ENCODE data around the gene FAM3A. TPM values are rescaled to one million over a fixed set of nuclear protein-coding genes. Genes with fewer than 3 reads are reported as not detected.

FAM3A gene
- total and polyA plus RNA-seq, 9 of the 15 experiments (the other 6 are each of a cell fraction or from before 2014, with no cell fraction given): 0.75 to 70.6 (median 27.0) TPM

DNA sequence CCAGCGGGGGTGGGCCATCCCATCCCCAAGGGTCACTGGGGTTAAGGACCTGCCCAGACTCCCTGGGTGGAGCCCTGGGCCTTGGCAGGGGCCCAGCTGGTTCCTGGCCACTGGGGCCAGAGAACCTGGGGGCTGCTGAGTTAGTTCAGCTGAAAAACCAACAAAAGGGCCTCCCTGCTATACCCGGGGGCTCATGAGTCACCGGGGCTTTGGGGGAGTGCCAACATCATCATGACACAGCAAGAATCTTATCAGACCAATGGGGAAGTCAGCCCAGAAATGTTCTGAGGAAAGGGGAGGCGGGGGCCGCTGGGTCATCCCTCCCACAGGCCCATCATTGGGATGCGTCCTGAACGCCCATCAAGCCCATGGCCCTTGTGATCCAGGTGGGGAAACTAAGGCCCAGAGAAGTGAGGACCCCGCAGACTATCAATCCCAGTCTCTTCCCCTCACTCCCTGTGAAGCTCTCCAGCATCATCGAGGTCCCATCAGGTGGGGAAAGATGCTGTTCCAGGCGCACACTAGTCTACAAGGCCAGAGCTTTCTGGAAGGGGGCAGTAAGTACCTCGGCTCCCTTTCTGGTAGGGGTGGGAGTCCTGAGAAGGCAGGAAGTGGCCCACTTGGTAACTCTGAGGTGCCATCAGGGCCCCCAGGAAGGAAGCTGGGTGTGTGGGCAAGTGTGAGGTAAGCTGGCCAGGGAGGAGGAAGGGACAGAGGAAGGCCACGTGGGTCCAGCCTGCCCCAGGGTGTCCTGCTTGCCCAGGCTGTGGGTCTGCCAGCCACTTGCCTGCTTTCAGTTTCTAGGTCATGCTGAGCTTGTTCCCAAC, 26.1 kb upstream of the FAM3A start (continued):
- TF ChIP-seq CCNT2 (IDR thresholded peaks at IDR 0.05; ENCODE audit: borderline replicate concordance, extremely low read depth, insufficient read length, low read depth, low read length) (peak; percentile 30), SOX6 (IDR thresholded peaks at IDR 0.05) (peak; percentile 65; the same call in 1 of the 2 replicates), ZNF175 (CRISPR knock-in tag; IDR thresholded peaks at IDR 0.05; ENCODE audit: low read depth) (peak; percentile 49; the same call in 1 of the 2 replicates)
- TF ChIP-seq, protein P1, sequence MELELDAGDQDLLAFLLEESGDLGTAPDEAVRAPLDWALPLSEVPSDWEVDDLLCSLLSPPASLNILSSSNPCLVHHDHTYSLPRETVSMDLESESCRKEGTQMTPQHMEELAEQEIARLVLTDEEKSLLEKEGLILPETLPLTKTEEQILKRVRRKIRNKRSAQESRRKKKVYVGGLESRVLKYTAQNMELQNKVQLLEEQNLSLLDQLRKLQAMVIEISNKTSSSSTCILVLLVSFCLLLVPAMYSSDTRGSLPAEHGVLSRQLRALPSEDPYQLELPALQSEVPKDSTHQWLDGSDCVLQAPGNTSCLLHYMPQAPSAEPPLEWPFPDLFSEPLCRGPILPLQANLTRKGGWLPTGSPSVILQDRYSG (tag; conservative IDR thresholded peaks at IDR 0.05; ENCODE audit: low read depth): no peak; the same call in 1 of the 2 replicates

DNA sequence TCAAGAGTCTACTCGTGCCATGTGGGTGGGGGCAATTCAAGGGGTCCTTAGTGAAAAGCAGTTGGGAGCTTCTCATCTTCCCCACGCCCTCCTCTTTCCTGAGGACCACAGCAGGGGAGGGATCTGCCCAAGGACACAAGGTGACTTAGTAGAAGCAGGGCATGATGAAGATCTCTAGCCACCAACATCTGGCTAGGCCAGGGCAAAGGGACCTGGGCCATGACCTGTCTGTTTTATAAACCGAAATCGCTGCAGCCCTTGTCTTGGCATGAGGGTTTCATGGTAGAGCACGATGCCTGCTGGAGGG, 25.5 kb upstream of the FAM3A start:
- in situ Hi-C loops (cut with MboI) (loop anchor here (25.0 kb wide), 1 partner anchor 379 kb away; no protein-coding TSS in a partner anchor), intact Hi-C loops (cut with micrococcal nuclease) (no loop called here)
- peaks cover 40 to 55% of the 10 kb centered on the region in 2 experiments for H3K4me1 ChIP-seq (replicated peaks in 1 of 2; ENCODE audit: control insufficient read depth in 2 of 2, insufficient read depth in 2 of 2, low read length in 2 of 2)
- H3K36me3 ChIP-seq (ENCODE audit: control insufficient read depth, insufficient read depth, low read length): peaks cover 61% of the 10 kb centered on the region
- H3K27me3 ChIP-seq (ENCODE audit: control insufficient read depth in 2 of 2, insufficient read depth in 2 of 2, low read length in 2 of 2): no peaks in the 10 kb centered on the region
- H3K9me3 ChIP-seq (replicated peaks; ENCODE audit: control insufficient read depth, insufficient read depth, low read depth, low read length): no peaks in the 10 kb centered on the region
- H2AFZ ChIP-seq (ENCODE audit: low read depth, low read length): no peak overlapping the region
- WGBS (ENCODE audit: insufficient coverage, low coverage, missing lambda C conversion rate): 16% methylated on average over 4 of the region's 5 CpGs
- H3K4me3 ChIP-seq: no peak overlapping the region
- FAIRE-seq: no peak
- ChIA-PET CTCF (ENCODE audit: low intra/inter-chr PET ratio) (no interaction called here), POLR2A (interaction anchor here (0.7 to 1.9 kb wide), 7 partner anchors 12 to 619 kb away, joined by 3 to 12 read pairs (median 3); partner anchors contain the start of gene EMD)
- no peak for ATAC-seq
- no peaks in the 10 kb centered on the region for H4K20me1 ChIP-seq (replicated peaks; ENCODE audit: control insufficient read depth, insufficient read depth, low read length)
- no peak for DNase-seq (ENCODE audit: extremely low read depth in 1 of 4, low spot score in 3 of 4)
- H3K27ac ChIP-seq (ENCODE audit: extremely low read depth, low read depth, low read length): peak overlapping the region; percentile 94
- H3K9me1 ChIP-seq (ENCODE audit: control insufficient read depth, insufficient read depth, low read length): no peaks in the 10 kb centered on the region
- no TSS peak for BruUV-seq (replicated peaks)
- H3K4me2 ChIP-seq (ENCODE audit: insufficient read depth, low read length): peak overlapping the region; percentile 87
- H3K9ac ChIP-seq (ENCODE audit: insufficient read depth in 1 of 2, low read depth in 2 of 2, low read length in 2 of 2): peak overlapping the region; percentile 91
- peaks cover 72% of the 10 kb centered on the region for H3K79me2 ChIP-seq (ENCODE audit: control insufficient read depth, insufficient read depth, low read length)
- TF ChIP-seq NFRKB (IDR thresholded peaks at IDR 0.05; ENCODE audit: low read depth) (peak; percentile 61), ELF1 (tag; IDR thresholded peaks at IDR 0.05) (no peak), PHF21A (IDR thresholded peaks at IDR 0.05; ENCODE audit: borderline replicate concordance, low read depth) (no peak), GABPB2 (CRISPR knock-in tag; conservative IDR thresholded peaks at IDR 0.05) (no peak)
- TF ChIP-seq, protein P2, sequence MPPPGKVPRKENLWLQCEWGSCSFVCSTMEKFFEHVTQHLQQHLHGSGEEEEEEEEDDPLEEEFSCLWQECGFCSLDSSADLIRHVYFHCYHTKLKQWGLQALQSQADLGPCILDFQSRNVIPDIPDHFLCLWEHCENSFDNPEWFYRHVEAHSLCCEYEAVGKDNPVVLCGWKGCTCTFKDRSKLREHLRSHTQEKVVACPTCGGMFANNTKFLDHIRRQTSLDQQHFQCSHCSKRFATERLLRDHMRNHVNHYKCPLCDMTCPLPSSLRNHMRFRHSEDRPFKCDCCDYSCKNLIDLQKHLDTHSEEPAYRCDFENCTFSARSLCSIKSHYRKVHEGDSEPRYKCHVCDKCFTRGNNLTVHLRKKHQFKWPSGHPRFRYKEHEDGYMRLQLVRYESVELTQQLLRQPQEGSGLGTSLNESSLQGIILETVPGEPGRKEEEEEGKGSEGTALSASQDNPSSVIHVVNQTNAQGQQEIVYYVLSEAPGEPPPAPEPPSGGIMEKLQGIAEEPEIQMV (tag; conservative IDR thresholded peaks at IDR 0.05; ENCODE audit: low read depth): peak; percentile 60; the same call in 1 of the 2 replicates
- TF ChIP-seq, protein P3, sequence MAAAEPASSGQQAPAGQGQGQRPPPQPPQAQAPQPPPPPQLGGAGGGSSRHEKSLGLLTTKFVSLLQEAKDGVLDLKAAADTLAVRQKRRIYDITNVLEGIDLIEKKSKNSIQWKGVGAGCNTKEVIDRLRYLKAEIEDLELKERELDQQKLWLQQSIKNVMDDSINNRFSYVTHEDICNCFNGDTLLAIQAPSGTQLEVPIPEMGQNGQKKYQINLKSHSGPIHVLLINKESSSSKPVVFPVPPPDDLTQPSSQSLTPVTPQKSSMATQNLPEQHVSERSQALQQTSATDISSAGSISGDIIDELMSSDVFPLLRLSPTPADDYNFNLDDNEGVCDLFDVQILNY (CRISPR knock-in tag; IDR thresholded peaks at IDR 0.05): no peak
- TF ChIP-seq, protein P4, sequence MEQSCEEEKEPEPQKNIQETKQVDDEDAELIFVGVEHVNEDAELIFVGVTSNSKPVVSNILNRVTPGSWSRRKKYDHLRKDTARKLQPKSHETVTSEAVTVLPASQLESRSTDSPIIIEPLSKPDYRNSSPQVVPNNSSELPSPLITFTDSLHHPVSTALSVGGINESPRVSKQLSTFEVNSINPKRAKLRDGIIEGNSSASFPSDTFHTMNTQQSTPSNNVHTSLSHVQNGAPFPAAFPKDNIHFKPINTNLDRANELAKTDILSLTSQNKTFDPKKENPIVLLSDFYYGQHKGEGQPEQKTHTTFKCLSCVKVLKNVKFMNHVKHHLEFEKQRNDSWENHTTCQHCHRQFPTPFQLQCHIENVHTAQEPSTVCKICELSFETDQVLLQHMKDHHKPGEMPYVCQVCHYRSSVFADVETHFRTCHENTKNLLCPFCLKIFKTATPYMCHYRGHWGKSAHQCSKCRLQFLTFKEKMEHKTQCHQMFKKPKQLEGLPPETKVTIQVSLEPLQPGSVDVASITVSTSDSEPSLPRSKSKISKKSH (CRISPR knock-in tag; IDR thresholded peaks at IDR 0.05): no peak
- TF ChIP-seq, protein P5, sequence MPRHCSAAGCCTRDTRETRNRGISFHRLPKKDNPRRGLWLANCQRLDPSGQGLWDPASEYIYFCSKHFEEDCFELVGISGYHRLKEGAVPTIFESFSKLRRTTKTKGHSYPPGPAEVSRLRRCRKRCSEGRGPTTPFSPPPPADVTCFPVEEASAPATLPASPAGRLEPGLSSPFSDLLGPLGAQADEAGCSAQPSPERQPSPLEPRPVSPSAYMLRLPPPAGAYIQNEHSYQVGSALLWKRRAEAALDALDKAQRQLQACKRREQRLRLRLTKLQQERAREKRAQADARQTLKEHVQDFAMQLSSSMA (CRISPR knock-in tag; IDR thresholded peaks at IDR 0.05): no peak
